Caco-2 (cell line): Measurements from ENCODE around the gene PRR35. TPM values are rescaled to one million over a fixed set of nuclear protein-coding genes. Genes with fewer than 3 reads are reported as not detected.

Experiments used
- BruUV-seq: library from RNA; stranded (reverse); fragments of 400-500 nt; replicated peaks from 2 replicates; lab custom pipeline; 2021; lab: Mats Ljungman, UMichigan
- CTCF ChIA-PET: fragments of 300-600 bp; sonication (Branson Sonifier 250); formaldehyde crosslinking; loops from one replicate; lab custom pipeline; 2022; ENCODE audit warnings: antibody characterized with exemption; lab: Charles Lee
- POLR2A ChIA-PET: fragments of 300-600 bp; sonication (Branson Sonifier 250); formaldehyde crosslinking; loops from one replicate; lab custom pipeline; 2022; ENCODE audit warnings: antibody characterized with exemption; lab: Charles Lee
- DNase-seq, 2 experiments: peaks; one replicate each; pipeline versions ENCODE4 v3.0.0 to v3.0.0-alpha.2; 2020 to 2022
- H3K27me3 ChIP-seq: replicated peaks from 2 replicates; pipeline ENCODE4 v1.6.0; 2011; ENCODE audit warnings: low read length; ENCODE audit not compliant: control insufficient read depth, insufficient read depth
- H3K36me3 ChIP-seq: 2 replicates; pipeline ENCODE4 v1.5.1; 2011; ENCODE audit warnings: low read length; ENCODE audit not compliant: control insufficient read depth, insufficient read depth
- H3K4me1 ChIP-seq: fragments of 250-450 bp; sonication (Bioruptor Pico); 2 replicates; pipeline ENCODE4 v1.5.1; 2020; ENCODE audit warnings: mild to moderate bottlenecking
- H3K4me3 ChIP-seq: 2 replicates; pipeline ENCODE4 v1.5.1; 2011; ENCODE audit warnings: low read depth, mild to moderate bottlenecking, control low read depth, low read length
- H3K9me3 ChIP-seq: fragments of 250-450 bp; sonication (Bioruptor Pico); 2 replicates; pipeline ENCODE4 v1.5.1; 2020; ENCODE audit warnings: mild to moderate bottlenecking, moderate library complexity
- H3K27ac Mint-ChIP-seq: one replicate; pipeline ENCODE4 v1.8.0; 2022; ENCODE audit warnings: mixed read lengths; ENCODE audit not compliant: unreplicated experiment
- H3K27me3 Mint-ChIP-seq: one replicate; pipeline ENCODE4 v1.8.0; 2022; ENCODE audit warnings: mixed read lengths; ENCODE audit not compliant: insufficient read depth, unreplicated experiment
- H3K36me3 Mint-ChIP-seq: one replicate; pipeline ENCODE4 v1.8.0; 2022; ENCODE audit warnings: mild to moderate bottlenecking, mixed read lengths; ENCODE audit not compliant: insufficient read depth, unreplicated experiment
- H3K4me1 Mint-ChIP-seq: one replicate; pipeline ENCODE4 v1.8.0; 2022; ENCODE audit warnings: low read depth, mixed read lengths; ENCODE audit not compliant: unreplicated experiment
- H3K4me3 Mint-ChIP-seq: one replicate; pipeline ENCODE4 v1.8.0; 2022; ENCODE audit warnings: mild to moderate bottlenecking, moderate library complexity, mixed read lengths; ENCODE audit not compliant: unreplicated experiment
- H3K9me3 Mint-ChIP-seq: one replicate; pipeline ENCODE4 v1.8.0; 2022; ENCODE audit warnings: mixed read lengths; ENCODE audit not compliant: unreplicated experiment
- CTCF ChIP-seq, 2 experiments: fragments of 200-600 bp in 1 of 2; IDR thresholded peaks; 1 replicate in 1 of 2; 2 replicates in 1 of 2; pipeline versions ENCODE4 v1.5.1 to v1.8.0; 2011 to 2022; ENCODE audit warnings: antibody characterized with exemption in 1 of 2, control low read depth in 1 of 2, inconsistent platforms in 1 of 2, low read depth in 1 of 2, low read length in 1 of 2, mild to moderate bottlenecking in 1 of 2, moderate library complexity in 1 of 2; ENCODE audit not compliant: insufficient read depth in 1 of 2, severe bottlenecking in 1 of 2, unreplicated experiment in 1 of 2
- intact Hi-C: fragments of 100-400 bp; cut with micrococcal nuclease; formaldehyde crosslinking; loops from one replicate; pipeline ENCODE4 v1.10.0; 2022; ENCODE audit not compliant: unreplicated experiment
- total RNA-seq: library from RNA; stranded (reverse); gene quantifications from 2 replicates; pipeline ENCODE4 v1.2.3, GENCODE V29; 2022

Gene PRR35
- total RNA-seq, 1 experiment from 2014 or later, result not detected

- no peak for DNase-seq
- CTCF ChIA-PET, result interaction anchor here (0.8 kb wide), 1 partner anchor 10 kb away, joined by 5 read pairs; the partner anchor contains the start of gene CAPN15
- peak in 1 of 2 experiments; percentile 21 for TF ChIP-seq CTCF (IDR thresholded peaks at IDR 0.05; ENCODE audit: insufficient read depth in 1 of 2, low read depth in 1 of 2, low read length in 1 of 2, severe bottlenecking in 1 of 2, unreplicated experiment in 1 of 2)
- Histone ChIP-seq H3K4me3 (no peak overlapping the region), H3K4me1 (peaks cover 28% of the 10 kb centered on the region), H3K36me3 (peaks cover 4% of the 10 kb centered on the region; the same call in 1 of the 2 replicates), H3K9me3 (no peaks in the 10 kb centered on the region), H3K27me3 (no peaks in the 10 kb centered on the region)
- H3K4me1 Mint-ChIP-seq, result no peaks in the 10 kb centered on the region
- intact Hi-C loops, result no loop called here
- peaks cover 40% of the 10 kb centered on the region for H3K36me3 Mint-ChIP-seq
- no peaks in the 10 kb centered on the region for H3K9me3 Mint-ChIP-seq
- no peak overlapping the region for H3K27ac Mint-ChIP-seq
- H3K27me3 Mint-ChIP-seq, result no peaks in the 10 kb centered on the region
- POLR2A ChIA-PET, result no interaction called here
- no TSS peak for BruUV-seq
- no peak overlapping the region for H3K4me3 Mint-ChIP-seq
Measured at GRCh38 chr16:537415-538335, 22.5 kb upstream of the PRR35 start.

- H3K36me3 ChIP-seq, result peaks cover 4% of the 10 kb centered on the region; the same call in 1 of the 2 replicates
- Mint-ChIP-seq H3K36me3 (peaks cover 34% of the 10 kb centered on the region), H3K27me3 (no peaks in the 10 kb centered on the region), H3K4me1 (no peaks in the 10 kb centered on the region), H3K27ac (no peak overlapping the region), H3K4me3 (peak overlapping the region; percentile 15), H3K9me3 (no peaks in the 10 kb centered on the region)
- H3K4me3 ChIP-seq, result no peak overlapping the region
- peaks cover 7% of the 10 kb centered on the region for H3K4me1 ChIP-seq
- no peak for TF ChIP-seq CTCF (IDR thresholded peaks at IDR 0.05; ENCODE audit: insufficient read depth in 1 of 2, low read depth in 1 of 2, low read length in 1 of 2, severe bottlenecking in 1 of 2, unreplicated experiment in 1 of 2)
- intact Hi-C loops, result no loop called here
- H3K9me3 ChIP-seq, result no peaks in the 10 kb centered on the region
- BruUV-seq, result no TSS peak
- H3K27me3 ChIP-seq, result no peaks in the 10 kb centered on the region
- ChIA-PET CTCF (no interaction called here), POLR2A (no interaction called here)
- DNase-seq, result no peak
Measured at GRCh38 chr16:539901-540530, 20.2 kb upstream of the PRR35 start.

- no peaks in the 10 kb centered on the region for H3K9me3 ChIP-seq
- Mint-ChIP-seq H3K36me3 (peaks cover 35% of the 10 kb centered on the region), H3K27ac (no peak overlapping the region), H3K9me3 (no peaks in the 10 kb centered on the region), H3K4me3 (no peak overlapping the region), H3K4me1 (no peaks in the 10 kb centered on the region), H3K27me3 (no peaks in the 10 kb centered on the region)
- DNase-seq, result no peak
- H3K36me3 ChIP-seq, result peaks cover 4% of the 10 kb centered on the region; the same call in 1 of the 2 replicates
- no peaks in the 10 kb centered on the region for H3K4me1 ChIP-seq
- intact Hi-C loops, result no loop called here
- ChIA-PET CTCF (no interaction called here), POLR2A (no interaction called here)
- no TSS peak for BruUV-seq
- no peak for TF ChIP-seq CTCF (IDR thresholded peaks at IDR 0.05; ENCODE audit: insufficient read depth in 1 of 2, low read depth in 1 of 2, low read length in 1 of 2, severe bottlenecking in 1 of 2, unreplicated experiment in 1 of 2)
- H3K27me3 ChIP-seq, result no peaks in the 10 kb centered on the region
- H3K4me3 ChIP-seq, result no peak overlapping the region
Measured at GRCh38 chr16:540645-541340, 19.4 kb upstream of the PRR35 start.
